Suppressor macrophage treated with lipopolysaccharide for 1 hour (primary cell): Measurements from ENCODE around the gene LRRC8D.

Source experiments
- DNase-seq, 3 donors: peaks; one replicate each; pipeline ENCODE4 v3.0.0-alpha.2; 2020 to 2022

LRRC8D gene

DNA sequence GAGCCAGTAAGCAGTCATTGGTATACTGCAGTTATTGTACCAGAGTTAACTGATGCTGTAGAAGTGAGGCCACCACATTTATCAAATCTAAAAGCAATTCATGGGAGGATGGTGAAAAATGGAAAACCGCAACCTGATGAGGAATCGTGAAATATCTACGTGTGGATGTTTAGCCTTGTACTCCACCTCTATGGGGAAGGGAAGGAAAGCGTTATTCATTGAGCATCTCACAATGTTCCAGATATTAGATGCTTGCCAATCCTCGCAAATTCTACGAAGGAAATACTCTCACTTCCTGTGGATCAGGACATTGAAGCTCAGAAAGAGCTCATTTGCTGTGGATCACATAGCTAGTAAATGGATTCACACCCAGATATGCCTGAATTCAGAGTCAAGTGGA, 77.3 kb downstream of the LRRC8D start:
- DNase-seq, result no peak

DNA sequence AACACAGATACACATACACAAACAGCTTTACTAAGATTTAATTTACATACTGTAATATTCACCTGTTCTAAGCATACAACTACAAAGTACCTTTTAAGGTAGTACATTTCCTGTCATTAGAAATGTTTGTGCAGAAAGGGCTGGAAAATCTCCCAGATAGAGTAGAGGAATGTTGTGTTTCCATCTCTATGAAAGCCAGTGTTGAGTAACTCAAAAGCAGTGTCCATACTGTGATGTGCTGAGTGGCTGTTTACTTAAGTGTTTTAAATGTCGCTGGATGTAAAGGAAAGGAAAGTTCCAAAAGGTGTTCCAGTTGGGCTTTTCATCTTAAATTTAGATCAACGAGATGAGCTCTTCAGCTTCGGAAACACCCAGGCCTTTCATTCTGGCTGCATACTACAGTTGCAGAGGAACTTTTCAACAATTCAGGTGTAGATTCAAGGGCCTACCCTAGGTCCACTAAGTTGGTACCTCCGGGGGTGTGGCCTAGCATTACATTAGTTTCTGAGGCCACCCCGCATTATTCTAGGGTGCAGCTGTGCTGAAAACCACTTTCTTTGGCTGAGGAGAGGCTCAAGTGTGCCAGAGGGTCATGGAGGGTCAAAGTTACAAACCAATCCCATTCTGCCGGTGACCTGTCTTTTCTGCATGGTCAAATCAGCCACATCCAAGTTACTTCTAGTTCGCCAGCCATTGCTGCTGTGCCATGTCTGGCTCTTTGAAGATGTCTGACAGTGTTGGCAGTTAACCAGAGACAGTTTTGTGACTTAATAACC, 78.1 kb downstream of the LRRC8D start:
- no peak for DNase-seq

DNA sequence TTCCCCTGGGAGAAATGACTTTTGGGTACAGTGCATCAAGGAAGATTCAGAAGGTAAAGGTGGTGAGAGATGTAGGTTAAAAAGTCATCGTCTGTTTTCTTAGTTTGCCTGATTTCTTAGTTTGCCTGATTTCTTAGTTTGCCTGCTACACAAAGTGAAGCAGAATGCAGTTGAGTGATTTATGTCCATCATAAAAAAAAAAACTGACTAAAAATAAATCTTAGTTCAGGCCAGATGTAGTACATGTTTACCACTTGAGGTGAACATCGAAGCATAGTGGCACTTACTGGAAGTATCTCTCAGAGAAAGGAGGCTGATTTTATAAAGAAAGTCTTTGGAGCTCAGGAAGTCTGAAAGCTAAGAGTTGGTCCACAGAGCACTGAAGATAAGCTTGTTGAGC, 79.5 kb downstream of the LRRC8D start:
- no peak for DNase-seq

DNA sequence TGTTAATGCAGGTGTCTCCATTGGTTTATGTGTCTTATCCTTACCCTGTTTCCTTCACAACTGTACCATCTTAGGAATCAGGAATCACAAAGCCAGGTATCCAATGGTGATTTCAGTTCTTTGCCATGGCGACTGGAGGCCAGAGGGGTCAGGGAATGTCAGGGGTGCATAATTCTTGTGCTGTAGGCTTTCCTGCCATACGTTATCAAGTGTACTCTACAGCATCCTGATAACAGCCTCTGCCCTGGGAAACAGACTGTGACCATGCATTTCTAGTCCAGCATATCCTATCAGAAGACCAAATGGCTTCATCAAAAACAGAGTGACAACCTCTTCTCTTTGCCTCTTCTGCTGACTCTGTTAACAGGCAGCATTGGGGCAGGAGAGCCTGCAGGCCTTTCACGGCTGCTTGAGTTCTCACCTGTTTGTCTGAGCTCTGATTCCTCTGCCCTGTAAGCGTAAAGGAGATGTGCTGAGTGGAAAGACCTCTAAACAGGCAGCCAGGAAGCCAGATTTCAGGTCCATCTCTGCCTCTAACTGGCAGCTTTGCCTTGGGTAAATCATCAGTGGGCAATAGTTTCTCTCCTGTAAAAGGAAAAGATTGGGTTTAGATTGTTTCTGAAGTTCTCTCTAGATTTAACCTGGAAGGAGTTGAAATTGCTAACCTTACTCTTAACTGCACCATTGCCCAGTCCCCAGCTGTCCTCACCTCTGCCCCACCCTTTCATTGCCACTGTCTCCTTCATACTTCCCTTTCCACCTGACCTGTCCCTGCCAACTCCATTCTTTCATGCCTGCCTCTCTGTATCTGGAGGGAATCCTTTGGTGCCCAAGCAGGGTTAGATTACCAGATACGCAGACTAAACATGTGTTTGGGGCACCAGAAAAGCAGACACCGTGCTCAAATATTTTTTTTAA, 80.2 kb downstream of the LRRC8D start:
- DNase-seq, result no peak

DNA sequence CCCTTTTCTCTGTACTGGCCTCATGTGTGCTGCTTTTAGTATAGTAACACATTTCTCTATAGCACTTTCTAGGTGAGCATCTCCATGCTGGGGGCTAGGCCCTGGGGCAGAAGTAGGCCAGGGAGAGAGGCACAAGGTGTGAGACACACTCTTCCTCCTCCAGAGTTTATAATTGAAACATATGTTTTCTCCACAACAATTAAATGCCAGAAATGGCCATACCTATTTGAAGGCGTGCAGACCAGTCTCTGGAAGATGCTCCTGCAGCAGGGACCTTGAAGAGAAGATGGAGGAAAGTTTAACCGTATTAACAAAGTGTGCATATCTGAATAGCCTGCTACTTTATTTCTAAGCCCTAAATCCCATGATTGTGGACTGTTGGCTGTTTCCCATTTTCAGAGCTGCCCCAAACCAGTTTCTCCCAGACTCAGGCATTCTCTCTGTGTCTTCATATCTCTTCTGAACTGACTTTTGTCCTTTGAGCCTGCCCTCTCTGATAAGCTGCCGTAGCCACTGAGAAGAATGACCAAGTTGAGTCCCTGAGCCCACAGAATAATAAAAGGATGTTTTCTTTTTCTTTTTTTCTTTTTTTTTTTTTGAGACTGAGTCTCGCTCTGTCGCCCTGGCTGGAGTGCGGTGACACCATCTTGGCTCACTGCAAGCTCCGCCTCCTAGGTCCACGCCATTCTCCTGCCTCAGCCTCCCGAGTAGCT, 81.3 kb downstream of the LRRC8D start:
- DNase-seq, result no peak

DNA sequence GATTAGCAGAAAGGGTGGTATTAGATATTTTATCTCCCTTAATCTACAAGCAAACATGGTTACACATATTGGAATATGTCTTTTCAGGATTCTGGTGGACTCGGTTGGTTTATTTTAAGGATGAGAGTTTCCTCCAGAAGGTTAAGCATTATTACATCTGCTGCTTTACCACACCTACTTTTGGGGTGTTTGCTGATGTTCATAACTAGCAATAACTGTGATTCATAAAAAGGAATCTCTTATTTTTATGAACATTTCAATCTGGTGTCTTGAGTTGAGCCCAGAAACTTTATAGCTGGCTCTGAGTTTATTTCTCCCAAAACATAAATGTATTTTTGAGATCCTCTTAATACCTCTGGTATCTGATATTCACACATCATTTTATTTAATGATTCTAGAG, 82.7 kb downstream of the LRRC8D start:
- no peak for DNase-seq

DNA sequence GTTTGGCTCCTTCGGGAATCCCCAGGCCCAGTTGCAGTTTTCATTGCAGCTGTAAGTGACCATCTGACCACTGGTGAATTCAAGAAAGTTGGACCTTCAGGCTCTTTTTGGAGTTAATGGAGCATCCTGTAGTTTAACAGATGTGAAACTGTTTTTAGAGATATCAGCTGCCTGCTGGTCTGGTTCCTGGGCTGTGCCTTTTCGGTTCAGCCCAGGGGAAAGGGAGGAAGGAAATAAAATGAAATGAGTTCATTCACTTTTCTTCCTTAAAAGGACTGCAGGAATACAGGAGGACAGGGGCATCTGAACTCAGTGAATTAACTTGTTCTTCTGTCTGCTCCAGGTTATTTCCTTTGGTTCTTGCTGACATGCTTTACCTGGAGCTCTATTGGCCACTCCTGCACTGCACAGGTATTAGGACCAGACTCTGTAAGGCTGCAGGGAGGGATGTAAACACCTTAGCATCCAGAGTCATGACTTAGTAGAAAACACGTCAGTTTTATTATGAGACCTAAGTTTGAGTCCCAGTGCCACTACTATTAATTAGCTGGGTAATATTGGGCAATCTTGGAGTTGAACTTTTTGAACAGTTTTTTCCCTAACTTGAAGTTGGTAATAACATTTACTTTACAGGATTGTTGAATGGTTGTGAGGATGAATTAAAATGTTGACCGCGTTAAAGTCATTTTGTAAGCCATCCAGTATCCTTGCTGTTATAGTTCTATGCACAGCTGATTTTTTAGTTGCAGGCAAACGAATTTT, 83.6 kb downstream of the LRRC8D start:
- DNase-seq, result peak; percentile 16 to 44 (median 29)

DNA sequence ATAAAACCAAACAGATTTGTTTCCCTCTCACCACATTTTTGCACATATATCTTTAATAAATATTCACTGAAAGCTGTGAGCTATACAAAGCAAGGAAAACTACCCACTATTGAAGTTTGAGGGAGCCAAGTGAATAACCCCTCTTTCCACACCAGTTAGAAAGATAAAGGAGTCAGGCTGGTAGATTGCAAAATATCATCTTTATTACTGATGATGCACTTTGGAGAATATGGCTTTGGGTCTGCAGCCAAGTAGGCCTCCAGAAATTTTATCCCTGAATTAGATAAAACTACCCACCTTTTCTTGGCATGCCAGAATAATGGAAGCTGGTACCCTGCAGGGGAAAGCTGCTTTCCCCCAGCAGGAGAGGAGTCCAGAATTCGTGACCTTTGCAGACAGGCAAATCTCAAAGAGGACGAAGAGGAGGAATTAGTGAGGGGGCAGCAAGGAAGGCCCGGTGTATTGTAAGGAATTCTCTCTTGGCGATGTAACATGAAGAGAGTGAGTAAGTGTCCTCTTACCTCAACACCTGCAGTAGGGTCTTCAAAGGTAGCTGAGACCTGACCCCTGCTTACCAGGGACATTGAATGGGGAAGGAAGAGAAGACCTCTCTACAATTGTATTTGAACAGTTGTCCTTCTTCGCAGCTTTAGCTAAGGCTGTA, 84.7 kb downstream of the LRRC8D start:
- DNase-seq, result no peak

DNA sequence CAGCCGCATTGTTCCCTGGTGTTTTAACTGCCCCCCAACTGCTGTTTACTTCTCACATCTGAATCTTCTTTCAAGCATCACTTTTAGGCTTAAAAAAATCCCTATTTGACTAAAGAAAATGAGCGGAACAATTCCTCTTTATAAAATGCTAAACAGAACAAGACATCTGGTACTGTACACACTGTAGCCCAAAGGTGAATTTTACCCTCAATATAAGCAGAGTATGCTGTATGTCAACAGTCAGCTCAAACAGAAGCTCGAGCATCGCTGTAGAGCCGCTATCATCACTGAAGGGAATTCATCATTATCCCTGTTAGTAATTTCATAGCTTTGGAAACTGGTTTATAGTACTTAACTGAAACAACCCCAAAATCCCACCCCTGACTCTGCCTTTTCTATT, 85.3 kb downstream of the LRRC8D start:
- DNase-seq, result no peak

DNA sequence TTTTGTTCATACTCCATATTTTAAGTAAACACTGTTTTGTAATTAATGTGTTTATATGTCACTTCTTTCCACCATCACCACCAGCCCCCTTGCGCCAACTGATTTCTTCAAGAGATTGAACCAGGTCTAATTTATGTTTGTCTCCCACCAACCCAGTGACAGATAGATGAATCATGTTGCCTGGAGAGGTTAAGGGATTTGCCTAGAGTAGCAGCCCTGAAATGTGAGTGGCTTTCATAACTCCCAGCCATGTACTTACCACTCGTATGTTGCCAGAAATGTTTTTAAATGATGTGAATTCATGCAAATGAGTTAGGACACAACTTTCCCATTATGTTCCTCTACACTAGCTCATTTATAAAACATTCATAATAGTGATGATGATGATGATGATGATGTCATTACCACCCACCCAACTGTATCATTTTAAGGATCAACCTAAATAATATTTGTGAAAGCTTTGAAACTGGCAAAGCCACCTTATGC, 86.9 kb downstream of the LRRC8D start:
- peak; percentile 75 to 96 (median 85) for DNase-seq

DNA sequence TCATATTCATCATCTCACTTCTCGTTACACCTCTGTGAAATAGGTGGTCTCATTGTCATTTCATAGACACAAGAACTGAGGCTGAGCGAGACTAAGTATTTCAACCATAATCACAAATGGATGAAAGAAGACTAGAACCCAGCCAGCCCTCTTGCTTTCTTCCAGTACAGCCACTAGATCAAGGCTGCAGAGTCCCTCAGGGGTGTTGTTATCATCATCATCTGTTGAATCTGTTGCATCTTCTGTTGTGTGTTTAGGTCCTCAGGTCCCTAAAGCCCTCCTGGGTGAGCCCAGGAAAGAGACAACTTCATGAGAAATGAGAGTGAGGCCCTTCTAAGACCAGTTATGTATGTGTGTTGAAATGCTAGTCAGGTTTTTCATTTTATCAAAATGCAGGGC, 87.4 kb downstream of the LRRC8D start:
- no peak for DNase-seq

DNA sequence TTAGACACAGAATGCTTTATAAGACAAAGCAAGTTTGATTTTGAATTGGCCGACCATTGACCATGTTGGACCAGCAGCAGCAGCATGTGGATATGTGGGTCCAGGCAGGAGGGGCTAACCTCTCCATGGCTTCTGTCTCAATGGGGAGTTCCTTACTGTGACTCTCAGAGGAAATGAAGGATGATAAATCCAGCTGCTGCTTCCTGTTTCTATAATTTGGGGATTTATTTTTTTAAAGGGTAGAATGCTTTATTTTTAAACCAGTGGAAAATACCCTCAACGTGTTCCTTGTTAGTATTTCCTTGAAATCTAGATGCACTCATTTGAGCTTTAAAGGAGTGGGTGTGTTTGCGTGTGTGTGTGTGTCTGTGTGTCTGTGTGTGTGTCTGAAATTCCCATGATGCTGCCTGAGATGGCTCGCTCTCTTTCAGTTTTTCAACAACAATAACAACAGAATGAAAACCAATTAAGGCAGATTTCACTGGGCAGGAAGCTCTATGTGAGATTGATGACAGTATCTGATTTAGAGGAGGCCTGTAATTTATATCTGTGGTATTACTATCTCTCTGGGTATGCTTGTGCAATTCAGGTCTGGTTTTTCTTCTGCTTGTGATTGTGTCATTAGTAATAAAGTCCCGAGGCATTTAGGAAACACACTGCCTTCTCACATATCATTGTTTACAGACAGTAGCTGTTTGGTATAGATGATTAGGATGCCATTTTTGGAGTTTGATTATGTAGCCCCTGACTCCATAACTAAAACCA, 88.0 kb downstream of the LRRC8D start:
- DNase-seq, result peak; percentile 84 to 97 (median 93)

DNA sequence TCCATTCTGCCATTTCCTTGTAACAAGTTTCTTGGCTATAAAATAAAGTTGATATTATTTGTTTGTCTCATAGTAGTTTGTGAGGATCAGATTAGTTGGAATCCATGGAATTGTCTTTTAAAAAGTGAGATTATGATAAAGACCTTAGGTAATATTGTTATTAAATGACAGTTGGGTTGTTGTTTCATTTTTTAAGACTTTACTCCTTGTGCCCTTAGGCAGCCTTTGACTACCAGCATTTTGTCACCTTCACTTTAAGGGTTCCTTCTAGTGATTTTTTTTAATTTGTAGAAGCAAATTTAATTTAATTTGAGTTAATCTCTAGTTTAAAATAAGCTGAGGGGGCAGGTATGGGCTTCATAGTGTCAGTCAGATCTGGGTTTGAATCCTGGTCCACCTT, 89.4 kb downstream of the LRRC8D start:
- no peak for DNase-seq

DNA sequence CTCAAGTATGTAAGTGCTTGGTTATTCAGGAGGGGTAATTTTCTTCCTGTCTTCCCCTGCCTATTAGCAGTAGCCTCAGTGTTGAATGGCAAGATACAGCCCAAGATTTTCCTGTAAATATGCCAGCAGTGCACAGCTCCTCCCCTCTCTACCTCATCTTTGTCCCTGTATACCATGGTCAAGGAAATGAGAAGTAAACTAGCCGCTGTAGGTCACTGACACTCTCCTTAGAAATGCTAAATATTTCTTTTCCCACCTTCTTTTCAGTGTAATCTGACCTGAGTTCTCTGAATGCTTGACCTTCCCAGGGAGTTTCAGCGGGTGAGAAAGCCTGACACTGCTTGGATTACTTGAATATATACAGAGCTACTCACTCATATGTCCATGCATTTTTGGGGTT, 89.9 kb downstream of the LRRC8D start:
- DNase-seq, result no peak

DNA sequence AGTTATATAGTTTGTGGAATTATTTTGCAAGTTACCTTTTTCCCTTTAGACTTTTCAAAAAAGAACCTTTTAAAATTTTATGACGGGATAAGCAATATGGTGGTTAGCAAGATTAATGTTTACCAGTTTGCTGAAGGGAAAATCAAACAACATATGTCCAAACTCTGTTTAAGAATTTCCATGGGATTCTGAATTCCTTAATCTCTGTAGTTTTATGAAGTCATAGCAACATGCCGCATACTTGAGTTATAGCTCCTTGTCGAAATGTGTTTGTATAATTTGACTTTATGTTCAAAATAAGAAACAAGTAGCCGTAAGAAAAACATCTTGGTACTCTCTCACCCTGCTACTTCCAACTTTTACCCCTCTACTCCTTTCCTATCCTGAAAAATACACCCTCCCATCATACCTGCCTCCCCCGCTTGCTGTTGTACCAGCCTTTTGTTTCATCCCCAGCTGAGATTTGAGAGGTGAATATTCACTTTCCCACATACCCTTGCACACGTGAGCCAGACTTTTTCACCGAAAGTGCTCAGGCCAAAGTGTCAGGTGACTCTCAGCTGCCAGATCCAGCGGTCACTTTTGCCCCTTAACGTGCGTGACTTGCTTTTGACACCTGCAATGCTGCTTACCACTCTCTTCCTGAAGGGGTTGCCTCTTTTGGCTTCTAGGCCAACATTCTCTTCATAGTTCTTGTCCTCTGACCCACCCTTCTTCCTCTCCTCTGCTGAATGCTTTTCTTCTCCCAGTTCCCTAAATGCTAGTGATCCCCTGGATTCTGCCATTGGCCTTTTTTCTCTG, 90.6 kb downstream of the LRRC8D start:
- DNase-seq, result no peak

DNA sequence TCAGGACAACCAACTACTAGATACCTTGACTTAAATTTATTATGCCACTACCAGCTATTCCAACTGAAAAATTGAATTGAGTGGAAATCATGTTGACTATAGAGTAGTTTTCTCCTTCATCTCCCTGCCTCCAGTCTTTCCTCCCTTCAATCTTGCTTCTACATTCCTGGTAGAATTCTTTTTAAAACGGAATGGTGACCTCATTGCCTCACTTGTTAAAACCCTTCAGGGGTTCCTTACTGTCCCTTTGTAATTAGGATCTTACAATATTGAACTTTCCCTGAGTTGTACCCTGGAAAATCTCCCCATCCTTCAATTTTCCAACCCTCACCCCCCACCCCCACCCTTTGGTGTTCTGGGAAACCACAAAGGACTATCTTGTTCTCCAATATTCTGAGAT, 91.2 kb downstream of the LRRC8D start:
- DNase-seq, result no peak

DNA sequence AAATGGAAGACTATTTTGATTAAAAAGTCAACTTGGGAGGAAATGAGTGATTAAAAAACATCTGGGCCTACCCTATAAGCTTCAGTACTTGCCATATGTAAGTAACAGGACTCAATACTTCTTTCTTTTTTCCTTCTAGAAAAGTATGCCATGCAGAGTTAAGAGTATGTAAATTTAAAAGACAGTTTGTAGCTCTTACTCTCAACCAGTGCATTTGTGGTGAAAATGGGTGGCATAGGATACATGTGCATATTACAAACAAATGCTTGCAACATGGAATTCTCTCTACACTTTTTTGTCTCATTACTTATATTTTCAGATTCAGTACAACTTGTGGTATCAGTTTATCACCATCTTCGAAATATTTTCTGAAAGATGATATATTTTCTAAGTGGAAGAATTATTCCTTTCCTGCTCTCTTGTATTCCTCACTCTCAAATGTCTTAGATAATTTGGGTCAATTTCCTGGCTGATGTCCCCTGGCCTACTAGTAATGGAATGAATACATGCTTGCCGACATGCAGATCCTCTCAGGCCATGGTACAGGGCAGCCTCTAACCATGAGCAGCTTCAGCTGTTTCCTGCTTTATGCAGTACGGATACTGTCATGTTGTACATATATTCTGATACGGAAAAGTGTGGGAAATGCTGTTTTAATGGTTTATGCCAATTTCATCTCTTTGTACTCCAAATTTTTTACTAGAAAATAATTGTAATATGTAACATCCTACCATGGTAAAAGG, 92.7 kb downstream of the LRRC8D start:
- no peak for DNase-seq

DNA sequence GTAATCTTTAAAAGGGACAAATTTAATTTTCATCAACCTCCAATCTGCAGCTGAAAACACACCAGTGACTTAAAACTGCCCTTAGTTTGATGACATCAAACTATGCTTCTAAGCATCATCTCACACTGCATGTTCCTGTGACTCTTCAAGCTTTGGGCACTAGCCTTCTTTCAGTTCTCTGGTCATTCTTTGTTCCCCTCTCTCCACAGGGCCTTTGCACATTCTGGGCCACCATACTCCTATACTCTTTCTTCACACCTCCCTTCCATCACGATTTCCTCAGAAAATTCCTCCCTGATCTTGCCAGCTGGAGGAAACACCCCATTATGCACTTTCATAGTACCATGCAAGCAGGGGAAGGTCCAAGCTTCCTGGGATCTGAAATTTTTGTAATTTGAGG, 96.5 kb downstream of the LRRC8D start:
- no peak for DNase-seq

DNA sequence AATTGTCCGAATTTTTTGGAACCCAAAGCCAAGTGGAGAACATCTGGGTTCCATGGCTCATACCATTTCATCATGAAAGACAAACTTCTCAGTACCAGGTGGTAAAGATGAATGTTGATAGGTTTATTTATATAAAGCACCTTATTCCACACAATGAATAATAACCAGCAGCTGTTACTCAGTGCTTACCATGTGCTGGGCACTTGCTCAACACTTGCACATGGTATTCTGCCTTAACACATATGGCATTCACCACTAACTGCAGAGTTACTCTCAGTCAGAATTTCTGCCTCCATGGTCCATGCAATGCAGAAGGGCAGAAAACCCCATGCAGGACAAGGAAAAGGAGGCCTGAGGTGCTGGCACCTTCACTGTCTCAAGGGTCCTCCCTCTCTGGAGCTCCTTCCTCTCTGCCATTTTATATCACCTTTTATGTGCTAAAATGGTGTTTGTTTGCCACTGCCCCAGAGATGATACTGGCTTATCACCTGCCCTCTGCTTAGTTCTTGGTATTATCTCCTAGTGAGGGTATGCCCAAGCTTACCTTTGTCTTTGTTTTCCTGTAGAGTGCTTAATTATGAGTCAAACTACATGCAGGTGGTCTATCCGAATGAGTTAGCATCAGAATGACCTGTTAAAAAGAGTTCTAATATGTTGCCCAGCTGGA, 97.4 kb downstream of the LRRC8D start:
- no peak for DNase-seq
